Left ventricle myocardium inferior (tissue), 1 donor: ENCODE results near the gene ST8SIA4. TPM values are rescaled to one million over a fixed set of nuclear protein-coding genes. Genes with fewer than 3 reads are reported as not detected.

ENCODE experiments used
- DNase-seq: peaks from one replicate; pipeline ENCODE4 v3.0.0-alpha.2; 2020
- H3K27ac ChIP-seq: fragments of 200-600 bp; replicated peaks from 2 replicates; pipeline ENCODE4 v1.8.0; 2021
- H3K27me3 ChIP-seq: fragments of 200-600 bp; 2 replicates; pipeline ENCODE4 v1.8.0; 2021; ENCODE audit warnings: low read depth
- H3K36me3 ChIP-seq: fragments of 200-600 bp; 2 replicates; pipeline ENCODE4 v1.8.0; 2021
- H3K4me1 ChIP-seq: fragments of 200-600 bp; 2 replicates; pipeline ENCODE4 v1.8.0; 2021
- H3K4me3 ChIP-seq: fragments of 200-600 bp; 2 replicates; pipeline ENCODE4 v1.8.0; 2021; ENCODE audit warnings: mild to moderate bottlenecking, moderate library complexity
- H3K9me3 ChIP-seq: fragments of 200-600 bp; replicated peaks from 2 replicates; pipeline ENCODE4 v1.8.0; 2021
- CTCF ChIP-seq: fragments of 200-600 bp; IDR thresholded peaks from 2 replicates; pipeline ENCODE4 v1.8.0; 2021; ENCODE audit warnings: antibody characterized with exemption, mild to moderate bottlenecking, borderline replicate concordance
- intact Hi-C: fragments of 100-400 bp; cut with micrococcal nuclease; formaldehyde crosslinking; loops from one replicate; pipeline ENCODE4 v1.11.0; 2022
- long read RNA-seq: library from polyadenylated mRNA; unstranded; transcript quantifications from one replicate; pipeline ENCODE4 v2.0.0, GENCODE V29; 2021
- total RNA-seq: library from RNA; stranded (reverse); fragmentation: NEBNext Ultra II Directional; extraction: Animal tissue kit (Norgen Biotek cat#: 25700); gene quantifications from one replicate; pipeline ENCODE4 v1.2.1, GENCODE V29; 2021
- donor health status: DM: no; HTN: yes; CAD: no; lungs with severe emphysema.

ST8SIA4 gene
- 3.2 TPM for total RNA-seq
- long read RNA-seq, full-length matches to known transcripts, result 4 of 5 reads
- long read RNA-seq, partial matches to known transcripts, result 1 of 5 reads
- long read RNA-seq, other reads (novel, unspliced or antisense), result 0 of 5 reads

- Histone ChIP-seq H3K27me3 (peaks cover 44% of the 10 kb centered on the region), H3K4me1 (peaks cover 37% of the 10 kb centered on the region), H3K27ac (peak within 1 kb of the TSS; percentile 89), H3K36me3 (no peaks in the 10 kb centered on the region), H3K4me3 (peak within 1 kb of the TSS; percentile 70), H3K9me3 (no peaks in the 10 kb centered on the region)
- intact Hi-C loops, result loop anchor here (10.0 kb wide), 1 partner anchor 48 kb away; no protein-coding TSS in a partner anchor
- DNase-seq, result peak; percentile 87
- no peak for TF ChIP-seq CTCF
Measured at GRCh38 chr5:100903039-100903887, at the start of gene ST8SIA4. Gene ST8SIA4 (minus strand): TSS chr5:100903282. CDS start chr5:100902955, 327 bp downstream.

- H3K4me3 ChIP-seq, result no peak overlapping the region
- peaks cover 22% of the 10 kb centered on the region for H3K9me3 ChIP-seq
- H3K27me3 ChIP-seq, result no peaks in the 10 kb centered on the region
- no peak for DNase-seq
- TF ChIP-seq CTCF, result no peak
- H3K36me3 ChIP-seq, result no peaks in the 10 kb centered on the region
- no peak overlapping the region for H3K27ac ChIP-seq
- no peaks in the 10 kb centered on the region for H3K4me1 ChIP-seq
- intact Hi-C loops, result no loop called here
Measured at GRCh38 chr5:100950985-100951384, 47.9 kb upstream of the ST8SIA4 start.

GRCh38 chr5:100913298-100913697, 10.2 kb upstream of the ST8SIA4 start:
- Histone ChIP-seq H3K4me1 (no peaks in the 10 kb centered on the region), H3K27me3 (no peaks in the 10 kb centered on the region), H3K27ac (no peak overlapping the region), H3K4me3 (no peak overlapping the region), H3K36me3 (no peaks in the 10 kb centered on the region), H3K9me3 (peaks cover 20% of the 10 kb centered on the region)
- no peak for DNase-seq
- no peak for TF ChIP-seq CTCF
- intact Hi-C loops, result no loop called here

- DNase-seq, result no peak
- no peak overlapping the region for H3K4me3 ChIP-seq
- H3K4me1 ChIP-seq, result peaks cover 8% of the 10 kb centered on the region
- no peak overlapping the region for H3K27ac ChIP-seq
- H3K9me3 ChIP-seq, result no peaks in the 10 kb centered on the region
- intact Hi-C loops, result loop anchor here (10.0 kb wide), 1 partner anchor 54 kb away; no protein-coding TSS in a partner anchor
- TF ChIP-seq CTCF, result no peak
- no peaks in the 10 kb centered on the region for H3K36me3 ChIP-seq
- H3K27me3 ChIP-seq, result peaks cover 9% of the 10 kb centered on the region
Measured at GRCh38 chr5:100909034-100909433, 6.0 kb upstream of the ST8SIA4 start.

- Histone ChIP-seq H3K9me3 (no peaks in the 10 kb centered on the region), H3K27me3 (peaks cover 37% of the 10 kb centered on the region), H3K27ac (peak overlapping the region; percentile 89), H3K36me3 (no peaks in the 10 kb centered on the region), H3K4me3 (peak overlapping the region; percentile 70), H3K4me1 (peaks cover 18% of the 10 kb centered on the region)
- DNase-seq, result no peak
- no peak for TF ChIP-seq CTCF
- intact Hi-C loops, result loop anchor here (10.0 kb wide), 1 partner anchor 51 kb away; no protein-coding TSS in a partner anchor
Measured at GRCh38 chr5:100905259-100905914, 2.3 kb upstream of the ST8SIA4 start.
